H1 (cell line): ENCODE results near the gene MLN. TPM values are rescaled to one million over a fixed set of nuclear protein-coding genes. Genes with fewer than 3 reads are reported as not detected.

Experiments
- CBX8 ChIP-seq: fragments of 300-800, 300-1000 bp; sonication (generic); IDR thresholded peaks from 2 replicates; pipeline ENCODE4 v1.7.1; 2016; ENCODE audit warnings: low read depth, low read length, borderline replicate concordance
- CHD1 ChIP-seq: IDR thresholded peaks from 2 replicates; pipeline ENCODE4 v1.6.1; 2012; ENCODE audit warnings: low read depth, low read length, improper control_type of control experiment
- CREB1 ChIP-seq: IDR thresholded peaks from 2 replicates; pipeline ENCODE4 v1.6.1; 2012; ENCODE audit warnings: inconsistent platforms
- KDM4A ChIP-seq: IDR thresholded peaks from one replicate; pipeline ENCODE4 v1.7.1; 2012; ENCODE audit warnings: low read depth, mild to moderate bottlenecking, moderate library complexity, low read length, inconsistent platforms; ENCODE audit not compliant: severe bottlenecking
- NRF1 ChIP-seq: IDR thresholded peaks from 2 replicates; pipeline ENCODE4 v1.6.1; 2011; ENCODE audit warnings: mild to moderate bottlenecking, low read depth, low read length, improper control_type of control experiment
- RFX5 ChIP-seq: IDR thresholded peaks from 2 replicates; pipeline ENCODE4 v1.6.1; 2011; ENCODE audit warnings: low read depth, low read length, improper control_type of control experiment, borderline replicate concordance
- RXRA ChIP-seq: IDR thresholded peaks from 2 replicates; pipeline ENCODE4 v1.6.1; 2011; ENCODE audit warnings: low read depth, mild to moderate bottlenecking, low read length, moderate library complexity; ENCODE audit not compliant: insufficient read depth
- SIRT6 ChIP-seq: IDR thresholded peaks from one replicate; pipeline ENCODE4 v1.7.1; 2012; ENCODE audit warnings: low read length, inconsistent platforms
- SP1 ChIP-seq: IDR thresholded peaks from 2 replicates; pipeline ENCODE4 v1.6.1; 2011; ENCODE audit warnings: low read depth, low read length
- TAF7 ChIP-seq: optimal IDR thresholded peaks from 2 replicates; pipeline ENCODE3; 2011; ENCODE audit warnings: low read depth, mild to moderate bottlenecking, inconsistent platforms, low read length, moderate library complexity, borderline replicate concordance
- TEAD4 ChIP-seq: IDR thresholded peaks from 2 replicates; pipeline ENCODE4 v1.6.1; 2012; ENCODE audit warnings: low read depth, low read length, inconsistent platforms, mixed read lengths
- polyA plus RNA-seq, 7 experiments: library from polyadenylated mRNA; depleted of rRNA in 3 of 7; stranded (reverse) in 5 of 7; unstranded in 2 of 7; fragments of >200 nt in 5 of 7; fragments of 200-250 nt in 2 of 7; gene quantifications; 1 replicate in 5 of 7; 2 replicates in 1 of 7; 4 replicates in 1 of 7; pipeline versions ENCODE4 v1.2.1 to v1.2.3, GENCODE V29; 2011 to 2013; ENCODE audit warnings: missing spikeins in 2 of 7, mixed read lengths in 2 of 7
- total RNA-seq: library from RNA; stranded (reverse); fragmentation: NEBNext Ultra II Directional; extraction: Animal tissue kit (Norgen Biotek cat#: 25700); gene quantifications from 2 replicates; pipeline ENCODE4 v1.2.1, GENCODE V29; 2021
- TF ChIP-seq, protein P1 (sequence below): fragments of 300-600 bp; sonication (generic); IDR thresholded peaks from 2 replicates; pipeline ENCODE4 v1.7.1; 2012; ENCODE audit warnings: low read length, moderate library complexity, mild to moderate bottlenecking, inconsistent platforms; ENCODE audit not compliant: insufficient replicate concordance

Gene MLN
- total and polyA plus RNA-seq, 2 of the 8 experiments (the other 6 are each of a cell fraction or from before 2014, with no cell fraction given), result not detected

DNA sequence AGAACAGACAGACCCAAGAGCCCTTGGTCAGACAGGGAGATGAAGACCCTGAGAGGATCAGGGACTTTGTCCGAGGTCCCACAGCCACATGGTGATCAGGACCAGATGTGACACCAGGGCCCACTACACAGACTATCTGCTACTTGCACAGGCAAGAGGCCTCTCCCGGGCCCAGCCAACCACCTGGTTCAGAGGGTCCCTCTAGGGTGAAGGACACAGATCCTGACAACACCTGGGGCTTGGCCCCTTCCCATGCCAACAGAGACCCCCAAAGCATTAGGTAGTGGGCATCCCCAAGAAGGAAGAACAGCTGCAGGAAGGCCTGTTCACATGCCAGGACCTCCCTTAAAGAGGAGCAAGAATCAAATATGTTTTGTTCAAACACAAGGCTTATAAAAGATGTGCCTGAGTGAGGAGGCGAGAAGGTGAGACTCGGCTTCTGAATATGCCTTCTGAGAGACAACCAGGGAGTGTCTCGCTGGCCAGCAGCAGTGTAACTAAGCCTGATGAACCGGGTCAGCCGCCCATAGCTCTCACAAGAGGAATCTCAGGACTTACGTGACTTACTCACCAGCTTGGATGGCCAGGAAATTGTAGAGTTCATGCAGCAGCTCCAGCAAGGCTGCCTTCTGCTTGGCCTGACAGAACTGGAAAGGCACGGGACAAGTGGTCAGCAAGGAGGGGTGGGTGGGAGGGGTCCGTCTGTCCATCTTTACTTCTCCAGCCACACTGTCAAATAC lies 19.9 kb downstream of the MLN start (continued):
- TF ChIP-seq, protein P1, sequence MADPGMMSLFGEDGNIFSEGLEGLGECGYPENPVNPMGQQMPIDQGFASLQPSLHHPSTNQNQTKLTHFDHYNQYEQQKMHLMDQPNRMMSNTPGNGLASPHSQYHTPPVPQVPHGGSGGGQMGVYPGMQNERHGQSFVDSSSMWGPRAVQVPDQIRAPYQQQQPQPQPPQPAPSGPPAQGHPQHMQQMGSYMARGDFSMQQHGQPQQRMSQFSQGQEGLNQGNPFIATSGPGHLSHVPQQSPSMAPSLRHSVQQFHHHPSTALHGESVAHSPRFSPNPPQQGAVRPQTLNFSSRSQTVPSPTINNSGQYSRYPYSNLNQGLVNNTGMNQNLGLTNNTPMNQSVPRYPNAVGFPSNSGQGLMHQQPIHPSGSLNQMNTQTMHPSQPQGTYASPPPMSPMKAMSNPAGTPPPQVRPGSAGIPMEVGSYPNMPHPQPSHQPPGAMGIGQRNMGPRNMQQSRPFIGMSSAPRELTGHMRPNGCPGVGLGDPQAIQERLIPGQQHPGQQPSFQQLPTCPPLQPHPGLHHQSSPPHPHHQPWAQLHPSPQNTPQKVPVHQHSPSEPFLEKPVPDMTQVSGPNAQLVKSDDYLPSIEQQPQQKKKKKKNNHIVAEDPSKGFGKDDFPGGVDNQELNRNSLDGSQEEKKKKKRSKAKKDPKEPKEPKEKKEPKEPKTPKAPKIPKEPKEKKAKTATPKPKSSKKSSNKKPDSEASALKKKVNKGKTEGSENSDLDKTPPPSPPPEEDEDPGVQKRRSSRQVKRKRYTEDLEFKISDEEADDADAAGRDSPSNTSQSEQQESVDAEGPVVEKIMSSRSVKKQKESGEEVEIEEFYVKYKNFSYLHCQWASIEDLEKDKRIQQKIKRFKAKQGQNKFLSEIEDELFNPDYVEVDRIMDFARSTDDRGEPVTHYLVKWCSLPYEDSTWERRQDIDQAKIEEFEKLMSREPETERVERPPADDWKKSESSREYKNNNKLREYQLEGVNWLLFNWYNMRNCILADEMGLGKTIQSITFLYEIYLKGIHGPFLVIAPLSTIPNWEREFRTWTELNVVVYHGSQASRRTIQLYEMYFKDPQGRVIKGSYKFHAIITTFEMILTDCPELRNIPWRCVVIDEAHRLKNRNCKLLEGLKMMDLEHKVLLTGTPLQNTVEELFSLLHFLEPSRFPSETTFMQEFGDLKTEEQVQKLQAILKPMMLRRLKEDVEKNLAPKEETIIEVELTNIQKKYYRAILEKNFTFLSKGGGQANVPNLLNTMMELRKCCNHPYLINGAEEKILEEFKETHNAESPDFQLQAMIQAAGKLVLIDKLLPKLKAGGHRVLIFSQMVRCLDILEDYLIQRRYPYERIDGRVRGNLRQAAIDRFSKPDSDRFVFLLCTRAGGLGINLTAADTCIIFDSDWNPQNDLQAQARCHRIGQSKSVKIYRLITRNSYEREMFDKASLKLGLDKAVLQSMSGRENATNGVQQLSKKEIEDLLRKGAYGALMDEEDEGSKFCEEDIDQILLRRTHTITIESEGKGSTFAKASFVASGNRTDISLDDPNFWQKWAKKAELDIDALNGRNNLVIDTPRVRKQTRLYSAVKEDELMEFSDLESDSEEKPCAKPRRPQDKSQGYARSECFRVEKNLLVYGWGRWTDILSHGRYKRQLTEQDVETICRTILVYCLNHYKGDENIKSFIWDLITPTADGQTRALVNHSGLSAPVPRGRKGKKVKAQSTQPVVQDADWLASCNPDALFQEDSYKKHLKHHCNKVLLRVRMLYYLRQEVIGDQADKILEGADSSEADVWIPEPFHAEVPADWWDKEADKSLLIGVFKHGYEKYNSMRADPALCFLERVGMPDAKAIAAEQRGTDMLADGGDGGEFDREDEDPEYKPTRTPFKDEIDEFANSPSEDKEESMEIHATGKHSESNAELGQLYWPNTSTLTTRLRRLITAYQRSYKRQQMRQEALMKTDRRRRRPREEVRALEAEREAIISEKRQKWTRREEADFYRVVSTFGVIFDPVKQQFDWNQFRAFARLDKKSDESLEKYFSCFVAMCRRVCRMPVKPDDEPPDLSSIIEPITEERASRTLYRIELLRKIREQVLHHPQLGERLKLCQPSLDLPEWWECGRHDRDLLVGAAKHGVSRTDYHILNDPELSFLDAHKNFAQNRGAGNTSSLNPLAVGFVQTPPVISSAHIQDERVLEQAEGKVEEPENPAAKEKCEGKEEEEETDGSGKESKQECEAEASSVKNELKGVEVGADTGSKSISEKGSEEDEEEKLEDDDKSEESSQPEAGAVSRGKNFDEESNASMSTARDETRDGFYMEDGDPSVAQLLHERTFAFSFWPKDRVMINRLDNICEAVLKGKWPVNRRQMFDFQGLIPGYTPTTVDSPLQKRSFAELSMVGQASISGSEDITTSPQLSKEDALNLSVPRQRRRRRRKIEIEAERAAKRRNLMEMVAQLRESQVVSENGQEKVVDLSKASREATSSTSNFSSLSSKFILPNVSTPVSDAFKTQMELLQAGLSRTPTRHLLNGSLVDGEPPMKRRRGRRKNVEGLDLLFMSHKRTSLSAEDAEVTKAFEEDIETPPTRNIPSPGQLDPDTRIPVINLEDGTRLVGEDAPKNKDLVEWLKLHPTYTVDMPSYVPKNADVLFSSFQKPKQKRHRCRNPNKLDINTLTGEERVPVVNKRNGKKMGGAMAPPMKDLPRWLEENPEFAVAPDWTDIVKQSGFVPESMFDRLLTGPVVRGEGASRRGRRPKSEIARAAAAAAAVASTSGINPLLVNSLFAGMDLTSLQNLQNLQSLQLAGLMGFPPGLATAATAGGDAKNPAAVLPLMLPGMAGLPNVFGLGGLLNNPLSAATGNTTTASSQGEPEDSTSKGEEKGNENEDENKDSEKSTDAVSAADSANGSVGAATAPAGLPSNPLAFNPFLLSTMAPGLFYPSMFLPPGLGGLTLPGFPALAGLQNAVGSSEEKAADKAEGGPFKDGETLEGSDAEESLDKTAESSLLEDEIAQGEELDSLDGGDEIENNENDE, result no peak
- TF ChIP-seq RFX5, result no peak
- no peak for TF ChIP-seq NRF1
- TF ChIP-seq SIRT6, result no peak
- TF ChIP-seq KDM4A, result no peak
- no peak for TF ChIP-seq CHD1
- TF ChIP-seq CREB1, result no peak
- TF ChIP-seq CBX8, result no peak
- no peak for TF ChIP-seq RXRA
- no peak for TF ChIP-seq SP1
- TF ChIP-seq TAF7, result no peak
- TF ChIP-seq TEAD4, result no peak
